Cardiac muscle cell (in vitro differentiated cells and primary cell): ENCODE data around the gene TRAF1. TPM values are rescaled to one million over a fixed set of nuclear protein-coding genes. Genes with fewer than 3 reads are reported as not detected.

Experiments
- DNase-seq, 2 donors: peaks; one replicate each; pipeline versions ENCODE4 v3.0.0 to v3.0.0-alpha.2; 2010 to 2017; ENCODE audit warnings: low read depth in 1 of 2, low spot score in 1 of 2
- H3K27ac ChIP-seq: fragments of 200-600 bp; sonication (generic); 2 replicates; pipeline ENCODE4 v1.5.1; 2016
- H3K27me3 ChIP-seq: fragments of 200-600 bp; sonication (generic); 2 replicates; pipeline ENCODE4 v1.6.0; 2016; ENCODE audit warnings: control low read depth
- H3K36me3 ChIP-seq: fragments of 200-600 bp; sonication (generic); 2 replicates; pipeline ENCODE4 v1.5.1; 2016; ENCODE audit warnings: control low read depth
- H3K4me1 ChIP-seq: fragments of 200-600 bp; sonication (generic); 2 replicates; pipeline ENCODE4 v1.8.1; 2017; ENCODE audit warnings: low read depth, mild to moderate bottlenecking, mixed run types
- H3K4me3 ChIP-seq: fragments of 200-600 bp; sonication (generic); 2 replicates; pipeline ENCODE4 v1.5.1; 2016; ENCODE audit warnings: mild to moderate bottlenecking
- H3K9me3 ChIP-seq: fragments of 200-600 bp; sonication (generic); 2 replicates; pipeline ENCODE4 v1.5.1; 2017; ENCODE audit warnings: low read depth, mild to moderate bottlenecking, control low read depth
- polyA plus RNA-seq: library from polyadenylated mRNA; unstranded; fragments of >200 nt; fragmentation: Nextera tagmentation; extraction: Ambion mirVana; gene quantifications from 2 replicates; pipeline ENCODE4 v1.2.1, GENCODE V29; 2016
- total RNA-seq: library from RNA; depleted of rRNA; stranded (reverse); fragments of >200 nt; gene quantifications from 2 replicates; pipeline ENCODE4 v1.2.3, GENCODE V29; 2016
- TF ChIP-seq, protein P1 (sequence below): IDR thresholded peaks from 2 replicates; pipeline ENCODE4 v1.5.1; 2012; ENCODE audit warnings: low read depth, mild to moderate bottlenecking, low read length

The TRAF1 gene
- total and polyA plus RNA-seq, 2 experiments from 2014 or later: 3.5 to 7.5 TPM

DNA sequence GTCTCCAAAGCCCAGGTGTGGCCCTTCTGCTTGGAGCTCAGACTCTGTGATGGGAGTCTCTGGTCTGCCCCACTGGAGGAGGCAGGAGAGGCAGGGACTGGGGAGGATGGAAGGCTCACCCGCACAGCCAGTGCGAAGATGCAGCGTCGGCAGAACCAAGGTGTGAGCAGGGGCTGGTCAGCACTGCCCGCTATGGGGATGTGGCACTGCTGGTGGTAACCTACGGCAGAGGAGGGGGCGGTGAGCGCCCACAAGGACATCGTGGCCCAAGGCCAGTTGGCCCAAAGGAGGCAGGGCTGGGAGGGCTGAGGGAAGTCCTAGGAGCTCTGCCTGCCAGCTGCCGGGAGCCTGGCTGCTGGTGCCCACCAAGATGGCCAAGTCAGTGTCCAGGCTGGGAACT is 56.9 kb downstream of the TRAF1 start:
- H3K4me1 ChIP-seq: no peaks in the 10 kb centered on the region
- H3K36me3 ChIP-seq: no peaks in the 10 kb centered on the region
- H3K27me3 ChIP-seq: no peaks in the 10 kb centered on the region
- no peak overlapping the region for H3K27ac ChIP-seq
- no peak overlapping the region for H3K4me3 ChIP-seq
- no peak for DNase-seq
- TF ChIP-seq, protein P1, sequence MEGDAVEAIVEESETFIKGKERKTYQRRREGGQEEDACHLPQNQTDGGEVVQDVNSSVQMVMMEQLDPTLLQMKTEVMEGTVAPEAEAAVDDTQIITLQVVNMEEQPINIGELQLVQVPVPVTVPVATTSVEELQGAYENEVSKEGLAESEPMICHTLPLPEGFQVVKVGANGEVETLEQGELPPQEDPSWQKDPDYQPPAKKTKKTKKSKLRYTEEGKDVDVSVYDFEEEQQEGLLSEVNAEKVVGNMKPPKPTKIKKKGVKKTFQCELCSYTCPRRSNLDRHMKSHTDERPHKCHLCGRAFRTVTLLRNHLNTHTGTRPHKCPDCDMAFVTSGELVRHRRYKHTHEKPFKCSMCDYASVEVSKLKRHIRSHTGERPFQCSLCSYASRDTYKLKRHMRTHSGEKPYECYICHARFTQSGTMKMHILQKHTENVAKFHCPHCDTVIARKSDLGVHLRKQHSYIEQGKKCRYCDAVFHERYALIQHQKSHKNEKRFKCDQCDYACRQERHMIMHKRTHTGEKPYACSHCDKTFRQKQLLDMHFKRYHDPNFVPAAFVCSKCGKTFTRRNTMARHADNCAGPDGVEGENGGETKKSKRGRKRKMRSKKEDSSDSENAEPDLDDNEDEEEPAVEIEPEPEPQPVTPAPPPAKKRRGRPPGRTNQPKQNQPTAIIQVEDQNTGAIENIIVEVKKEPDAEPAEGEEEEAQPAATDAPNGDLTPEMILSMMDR: no peak
- H3K9me3 ChIP-seq: no peaks in the 10 kb centered on the region

DNA sequence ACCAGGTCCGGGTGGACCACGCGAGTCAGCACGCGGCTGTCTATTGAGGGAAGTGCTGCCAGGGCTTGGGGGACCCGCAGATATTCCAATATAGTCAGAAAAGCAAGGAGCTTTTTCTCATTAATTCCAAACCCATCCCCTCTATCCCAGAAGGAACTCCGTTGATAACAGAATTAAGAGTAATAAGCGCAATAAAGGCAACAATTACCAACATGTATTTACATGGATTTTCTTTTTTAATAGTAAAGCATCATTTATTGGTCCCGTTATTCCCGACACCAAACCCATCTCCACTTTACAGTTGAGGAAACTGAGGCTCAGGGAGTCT is 57.3 kb downstream of the TRAF1 start:
- Histone ChIP-seq H3K9me3 (no peaks in the 10 kb centered on the region), H3K4me1 (no peaks in the 10 kb centered on the region), H3K27me3 (no peaks in the 10 kb centered on the region), H3K36me3 (no peaks in the 10 kb centered on the region), H3K4me3 (peak overlapping the region; percentile 19), H3K27ac (no peak overlapping the region)
- TF ChIP-seq, protein P1: no peak
- DNase-seq: no peak

DNA sequence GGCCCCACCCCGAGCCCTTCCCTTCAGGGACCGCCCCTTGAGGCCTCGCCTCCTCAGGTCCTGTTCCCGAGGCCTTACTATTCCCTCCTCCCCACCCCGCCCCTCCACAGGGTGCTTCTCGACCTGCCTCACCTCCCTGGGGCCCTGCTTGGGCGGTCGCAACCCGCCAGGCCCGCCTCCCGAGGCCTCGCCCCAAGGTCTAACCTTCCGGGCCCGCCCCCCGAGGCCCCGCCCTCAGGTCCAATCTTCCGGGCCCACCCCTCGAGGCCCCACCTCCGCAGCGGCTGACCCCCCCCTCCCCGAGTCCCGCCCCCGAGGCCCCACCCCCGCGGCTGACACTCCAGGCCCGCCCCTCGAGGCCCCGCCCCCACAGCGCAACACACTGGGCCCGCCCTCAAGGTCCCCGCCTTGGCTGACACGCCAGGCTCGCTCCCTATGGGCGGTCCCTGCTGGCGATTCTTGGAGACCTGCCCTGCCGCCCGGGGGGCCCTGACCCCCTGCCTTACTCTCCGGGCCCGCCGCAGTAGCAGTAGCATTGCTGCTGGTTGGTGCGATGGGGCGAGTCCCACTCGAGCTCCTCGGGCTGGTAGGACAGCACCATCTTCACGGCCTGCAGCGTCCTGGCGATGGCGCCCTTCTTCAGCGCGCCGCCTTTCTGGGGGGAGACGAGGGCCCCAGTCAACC is 57.8 kb downstream of the TRAF1 start:
- Histone ChIP-seq H3K9me3 (no peaks in the 10 kb centered on the region), H3K4me1 (no peaks in the 10 kb centered on the region), H3K27me3 (no peaks in the 10 kb centered on the region), H3K36me3 (no peaks in the 10 kb centered on the region), H3K27ac (no peak overlapping the region), H3K4me3 (peak overlapping the region; percentile 19)
- DNase-seq: peak; percentile 96 to 98
- TF ChIP-seq, protein P1: peak; percentile 56

DNA sequence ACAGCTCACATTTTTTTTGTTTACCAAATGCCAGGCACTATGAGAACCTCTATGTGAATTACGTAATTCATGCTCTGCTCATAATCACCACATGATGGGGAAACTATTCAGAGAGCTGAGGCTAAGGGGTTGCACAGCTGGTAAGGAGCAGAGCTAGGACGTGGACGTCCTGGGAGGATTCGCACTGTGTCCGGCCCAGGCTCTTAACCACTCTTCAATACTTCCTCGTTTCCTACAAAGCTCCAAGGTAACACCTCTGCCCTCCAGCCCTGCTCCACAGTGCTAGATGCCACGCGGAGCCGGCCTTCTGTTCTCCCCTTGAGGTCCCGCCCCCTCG is 58.3 kb downstream of the TRAF1 start:
- Histone ChIP-seq H3K4me3 (peak overlapping the region; percentile 15), H3K4me1 (no peaks in the 10 kb centered on the region), H3K9me3 (no peaks in the 10 kb centered on the region), H3K27ac (no peak overlapping the region), H3K36me3 (no peaks in the 10 kb centered on the region), H3K27me3 (no peaks in the 10 kb centered on the region)
- no peak for DNase-seq
- TF ChIP-seq, protein P1: no peak

DNA sequence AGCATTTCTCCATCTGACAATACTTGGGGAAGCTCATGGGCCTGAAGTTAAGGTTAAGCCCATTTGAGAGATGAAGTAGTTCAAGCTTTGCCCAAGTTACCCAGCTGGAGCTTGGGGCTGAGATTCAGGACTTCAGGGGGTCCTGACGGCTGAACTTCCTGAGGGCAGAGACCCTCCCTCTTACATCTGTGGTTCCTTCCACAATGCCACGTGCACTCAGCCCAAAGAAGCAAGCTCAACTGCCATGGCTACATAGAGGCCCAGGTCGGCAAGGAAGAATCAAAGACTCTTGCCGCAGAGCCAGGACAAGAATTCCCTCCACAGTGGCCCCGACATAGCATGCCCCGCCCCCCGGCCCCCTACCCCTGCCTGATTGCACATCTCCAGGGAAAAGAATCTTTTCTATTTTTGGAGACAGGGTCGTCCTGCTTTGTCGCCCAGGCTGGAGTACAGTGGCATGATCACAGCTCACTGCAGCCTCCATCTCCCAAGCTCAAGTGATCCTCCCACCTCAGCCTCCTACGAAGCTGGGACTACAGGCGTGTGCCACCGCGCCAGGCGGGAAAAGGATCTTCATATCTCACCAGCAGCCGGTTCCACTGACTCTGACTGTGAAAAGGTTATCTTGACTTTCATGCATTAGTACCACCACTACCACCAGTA is 58.8 kb downstream of the TRAF1 start:
- TF ChIP-seq, protein P1: no peak
- Histone ChIP-seq H3K9me3 (no peaks in the 10 kb centered on the region), H3K36me3 (no peaks in the 10 kb centered on the region), H3K27me3 (no peaks in the 10 kb centered on the region), H3K4me3 (peak overlapping the region; percentile 15), H3K27ac (no peak overlapping the region), H3K4me1 (no peaks in the 10 kb centered on the region)
- DNase-seq: no peak
